Measurements from ENCODE around the gene PCDHGB1.
"Not testable (repeated sequence)": the region's sequence is repeated elsewhere in the genome, so short reads cannot be mapped to it uniquely, and the experiment has no call there.

The PCDHGB1 gene

DNA sequence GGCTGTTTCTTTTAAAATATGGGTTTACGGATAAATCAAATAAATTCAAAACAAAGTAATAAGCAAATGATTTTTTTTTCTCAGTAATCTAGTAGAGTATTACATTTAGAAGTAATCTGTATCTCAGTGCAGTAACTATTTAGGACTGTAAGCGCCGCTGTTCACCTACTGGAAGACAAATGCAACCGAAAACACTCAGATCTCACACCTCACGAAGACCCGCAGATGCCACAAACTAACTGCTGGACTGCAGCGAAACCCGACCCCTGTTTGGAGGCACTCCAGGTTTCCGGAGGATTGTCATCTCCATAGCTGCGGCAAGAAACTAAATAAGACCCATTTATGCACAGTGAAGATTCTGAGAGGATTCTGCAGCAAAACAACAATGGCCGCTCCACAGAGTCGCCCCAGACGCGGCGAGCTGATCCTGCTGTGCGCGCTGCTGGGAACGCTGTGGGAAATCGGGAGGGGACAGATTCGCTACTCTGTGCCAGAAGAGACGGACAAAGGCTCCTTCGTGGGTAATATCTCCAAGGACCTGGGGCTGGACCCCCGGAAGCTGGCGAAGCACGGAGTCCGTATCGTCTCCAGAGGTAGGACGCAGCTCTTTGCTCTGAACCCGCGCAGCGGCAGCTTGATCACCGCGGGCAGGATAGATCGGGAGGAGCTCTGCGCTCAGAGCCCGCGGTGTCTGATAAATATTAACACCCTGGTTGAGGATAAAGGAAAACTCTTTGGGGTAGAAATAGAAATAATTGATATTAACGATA lies 42.7 kb downstream of the PCDHGB1 start, which contains the start of gene PCDHGA8:
TSS of gene PCDHGA8 (plus strand) at position 205 of the 770 bp plus-strand sequence. CDS start at position 386, 181 bp downstream.
- Histone ChIP-seq H3K27me3 (ENCODE audit: control insufficient read depth, insufficient read depth, low read length) (no peaks in the 10 kb centered on the region), H3K36me3 (ENCODE audit: control insufficient read depth, low read depth, low read length) (no peaks in the 10 kb centered on the region), H3K4me1 (ENCODE audit: control insufficient read depth, low read depth, low read length) (no peaks in the 10 kb centered on the region), H3K9me3 (ENCODE audit: control insufficient read depth, low read depth, low read length) (peaks cover 34% of the 10 kb centered on the region), H3K4me3 (ENCODE audit: low read length) (no peak within 1 kb of the TSS), H3K27ac (ENCODE audit: low read length) (no peak within 1 kb of the TSS), H3K9ac (ENCODE audit: low read length) (no peak within 1 kb of the TSS)

DNA sequence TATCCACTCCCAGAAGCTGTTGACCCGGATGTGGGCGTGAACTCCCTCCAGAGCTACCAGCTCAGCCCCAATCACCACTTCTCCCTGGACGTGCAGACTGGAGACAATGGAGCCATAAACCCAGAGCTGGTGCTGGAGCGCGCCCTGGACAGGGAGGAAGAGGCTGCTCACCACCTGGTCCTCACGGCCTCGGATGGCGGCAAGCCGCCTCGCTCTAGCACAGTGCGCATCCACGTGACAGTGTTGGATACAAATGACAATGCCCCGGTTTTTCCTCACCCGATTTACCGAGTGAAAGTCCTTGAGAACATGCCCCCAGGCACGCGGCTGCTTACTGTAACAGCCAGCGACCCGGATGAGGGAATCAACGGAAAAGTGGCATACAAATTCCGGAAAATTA lies 43.4 kb downstream of the PCDHGB1 start:
- Histone ChIP-seq H3K9ac (ENCODE audit: low read length) (no peak overlapping the region), H3K9me3 (ENCODE audit: control insufficient read depth, low read depth, low read length) (peaks cover 33% of the 10 kb centered on the region), H3K27ac (ENCODE audit: low read length) (no peak overlapping the region), H3K4me1 (ENCODE audit: control insufficient read depth, low read depth, low read length) (no peaks in the 10 kb centered on the region), H3K36me3 (ENCODE audit: control insufficient read depth, low read depth, low read length) (no peaks in the 10 kb centered on the region), H3K4me3 (ENCODE audit: low read length) (no peak overlapping the region), H3K27me3 (ENCODE audit: control insufficient read depth, insufficient read depth, low read length) (no peaks in the 10 kb centered on the region)

DNA sequence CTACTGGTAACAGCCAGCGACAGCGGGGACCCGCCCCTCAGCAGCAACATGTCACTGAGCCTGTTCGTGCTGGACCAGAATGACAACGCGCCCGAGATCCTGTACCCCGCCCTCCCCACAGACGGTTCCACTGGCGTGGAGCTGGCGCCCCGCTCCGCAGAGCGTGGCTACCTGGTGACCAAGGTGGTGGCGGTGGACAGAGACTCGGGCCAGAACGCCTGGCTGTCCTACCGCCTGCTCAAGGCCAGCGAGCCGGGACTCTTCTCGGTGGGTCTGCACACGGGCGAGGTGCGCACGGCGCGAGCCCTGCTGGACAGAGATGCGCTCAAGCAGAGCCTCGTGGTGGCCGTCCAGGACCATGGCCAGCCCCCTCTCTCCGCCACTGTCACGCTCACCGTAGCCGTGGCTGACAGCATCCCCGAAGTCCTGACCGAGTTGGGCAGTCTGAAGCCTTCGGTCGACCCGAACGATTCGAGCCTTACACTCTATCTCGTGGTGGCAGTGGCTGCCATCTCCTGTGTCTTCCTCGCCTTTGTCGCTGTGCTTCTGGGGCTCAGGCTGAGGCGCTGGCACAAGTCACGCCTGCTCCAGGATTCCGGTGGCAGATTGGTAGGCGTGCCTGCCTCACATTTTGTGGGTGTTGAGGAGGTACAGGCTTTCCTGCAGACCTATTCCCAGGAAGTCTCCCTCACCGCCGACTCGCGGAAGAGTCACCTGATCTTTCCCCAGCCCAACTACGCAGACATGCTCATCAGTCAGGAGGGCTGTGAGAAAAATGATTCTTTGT lies 44.7 kb downstream of the PCDHGB1 start:
- H3K27ac ChIP-seq (ENCODE audit: low read length); H3K9ac ChIP-seq (ENCODE audit: low read length); H3K4me3 ChIP-seq (ENCODE audit: low read length); H3K27me3 ChIP-seq (ENCODE audit: control insufficient read depth, insufficient read depth, low read length); H3K4me1 ChIP-seq (ENCODE audit: control insufficient read depth, low read depth, low read length); H3K36me3 ChIP-seq (ENCODE audit: control insufficient read depth, low read depth, low read length): not testable (repeated sequence)
- H3K9me3 ChIP-seq (ENCODE audit: control insufficient read depth, low read depth, low read length) = peaks cover 34% of the 10 kb centered on the region

DNA sequence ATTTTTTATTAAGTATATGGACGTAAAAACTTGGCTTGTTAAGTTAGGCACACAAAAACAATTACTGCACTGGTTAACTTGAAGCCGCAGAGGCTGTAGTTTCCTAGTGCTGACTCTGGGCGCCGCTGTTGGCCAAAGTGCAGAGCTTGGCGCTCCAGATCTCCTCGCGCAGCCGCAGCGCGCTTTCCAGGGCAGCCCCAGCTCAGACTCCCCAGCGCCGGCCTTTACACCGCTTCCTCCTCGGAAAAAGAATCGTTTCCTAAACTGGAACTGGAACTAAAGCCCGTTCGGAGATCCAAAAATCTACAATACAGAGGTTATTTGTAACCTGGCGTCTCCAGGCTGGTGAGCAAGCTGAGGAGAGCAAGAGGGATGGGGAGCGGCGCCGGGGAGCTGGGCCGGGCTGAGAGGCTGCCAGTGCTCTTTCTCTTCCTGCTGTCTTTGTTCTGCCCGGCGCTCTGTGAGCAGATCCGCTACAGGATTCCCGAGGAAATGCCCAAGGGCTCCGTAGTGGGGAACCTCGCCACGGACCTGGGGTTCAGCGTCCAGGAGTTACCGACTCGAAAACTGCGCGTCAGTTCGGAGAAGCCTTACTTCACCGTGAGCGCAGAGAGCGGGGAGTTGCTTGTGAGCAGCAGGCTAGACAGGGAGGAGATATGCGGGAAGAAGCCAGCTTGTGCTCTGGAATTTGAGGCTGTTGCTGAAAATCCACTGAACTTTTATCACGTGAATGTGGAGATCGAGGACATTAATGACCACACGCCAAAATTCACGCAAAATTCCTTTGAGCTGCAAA lies 48.1 kb downstream of the PCDHGB1 start, which contains the start of gene PCDHGB5:
TSS of gene PCDHGB5 (plus strand) at position 192 of the 796 bp plus-strand sequence. CDS start at position 373, 181 bp downstream.
- not testable (repeated sequence) for H3K27me3 ChIP-seq (ENCODE audit: control insufficient read depth, insufficient read depth, low read length); H3K36me3 ChIP-seq (ENCODE audit: control insufficient read depth, low read depth, low read length); H3K4me1 ChIP-seq (ENCODE audit: control insufficient read depth, low read depth, low read length); H3K27ac ChIP-seq (ENCODE audit: low read length); H3K9ac ChIP-seq (ENCODE audit: low read length); H3K4me3 ChIP-seq (ENCODE audit: low read length)
- peaks cover 24% of the 10 kb centered on the region for H3K9me3 ChIP-seq (ENCODE audit: control insufficient read depth, low read depth, low read length)

DNA sequence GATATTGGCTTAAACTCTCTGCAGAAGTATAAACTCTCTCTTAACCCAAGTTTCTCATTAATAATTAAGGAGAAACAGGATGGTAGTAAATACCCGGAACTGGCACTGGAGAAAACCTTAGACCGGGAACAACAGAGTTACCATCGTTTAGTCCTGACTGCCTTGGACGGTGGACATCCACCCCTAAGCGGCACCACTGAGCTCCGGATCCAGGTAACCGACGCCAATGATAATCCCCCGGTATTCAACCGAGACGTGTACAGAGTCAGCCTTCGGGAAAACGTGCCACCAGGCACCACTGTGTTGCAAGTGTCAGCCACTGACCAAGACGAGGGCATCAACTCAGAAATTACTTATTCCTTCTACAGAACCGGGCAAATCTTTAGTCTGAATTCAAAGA lies 48.7 kb downstream of the PCDHGB1 start:
- H3K9me3 ChIP-seq (ENCODE audit: control insufficient read depth, low read depth, low read length) = peaks cover 24% of the 10 kb centered on the region
- no peak overlapping the region for H3K4me3 ChIP-seq (ENCODE audit: low read length)
- no peak overlapping the region for H3K27ac ChIP-seq (ENCODE audit: low read length)
- no peaks in the 10 kb centered on the region for H3K27me3 ChIP-seq (ENCODE audit: control insufficient read depth, insufficient read depth, low read length)
- H3K4me1 ChIP-seq (ENCODE audit: control insufficient read depth, low read depth, low read length) = no peaks in the 10 kb centered on the region
- no peak overlapping the region for H3K9ac ChIP-seq (ENCODE audit: low read length)
- no peaks in the 10 kb centered on the region for H3K36me3 ChIP-seq (ENCODE audit: control insufficient read depth, low read depth, low read length)

DNA sequence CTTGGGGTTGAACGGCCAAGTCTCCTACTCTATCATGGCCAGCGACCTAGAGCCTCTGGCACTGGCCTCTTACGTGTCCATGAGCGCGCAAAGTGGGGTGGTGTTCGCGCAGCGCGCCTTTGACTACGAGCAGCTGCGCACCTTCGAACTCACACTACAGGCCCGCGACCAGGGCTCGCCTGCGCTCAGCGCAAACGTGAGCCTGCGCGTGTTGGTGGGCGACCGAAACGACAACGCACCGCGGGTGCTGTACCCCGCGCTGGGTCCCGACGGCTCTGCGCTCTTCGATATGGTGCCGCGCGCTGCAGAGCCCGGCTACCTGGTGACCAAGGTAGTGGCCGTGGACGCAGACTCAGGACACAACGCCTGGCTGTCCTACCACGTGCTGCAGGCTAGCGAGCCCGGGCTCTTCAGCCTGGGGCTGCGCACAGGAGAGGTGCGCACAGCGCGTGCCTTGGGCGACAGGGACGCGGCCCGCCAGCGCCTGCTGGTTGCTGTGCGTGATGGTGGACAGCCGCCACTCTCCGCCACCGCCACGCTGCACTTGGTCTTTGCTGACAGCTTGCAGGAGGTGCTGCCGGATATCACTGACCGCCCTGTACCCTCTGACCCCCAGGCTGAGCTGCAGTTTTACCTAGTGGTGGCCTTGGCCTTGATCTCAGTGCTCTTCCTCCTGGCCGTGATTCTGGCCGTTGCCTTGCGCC lies 49.8 kb downstream of the PCDHGB1 start:
- Histone ChIP-seq H3K9me3 (ENCODE audit: control insufficient read depth, low read depth, low read length) (peaks cover 19% of the 10 kb centered on the region), H3K36me3 (ENCODE audit: control insufficient read depth, low read depth, low read length) (no peaks in the 10 kb centered on the region), H3K4me3 (ENCODE audit: low read length) (no peak overlapping the region), H3K27me3 (ENCODE audit: control insufficient read depth, insufficient read depth, low read length) (no peaks in the 10 kb centered on the region), H3K27ac (ENCODE audit: low read length) (no peak overlapping the region), H3K4me1 (ENCODE audit: control insufficient read depth, low read depth, low read length) (no peaks in the 10 kb centered on the region), H3K9ac (ENCODE audit: low read length) (no peak overlapping the region)

Measured in iPS-18a (cell line).